Duodenal mucosa (tissue), 2 donors: ENCODE results near the gene GRM3.

Experiments
- H3K27ac ChIP-seq: one replicate; pipeline ENCODE4 v1.7.0; 2013; ENCODE audit warnings: low read depth, low read length
- H3K27me3 ChIP-seq, 2 donors: one replicate each; pipeline ENCODE4 v1.7.0; 2013; ENCODE audit warnings: low read length in 2 of 2, control low read depth in 1 of 2; ENCODE audit not compliant: insufficient read depth in 2 of 2, control insufficient read depth in 1 of 2
- H3K36me3 ChIP-seq, 2 donors: one replicate each; pipeline ENCODE4 v1.7.0; 2013; ENCODE audit warnings: low read length in 2 of 2, control low read depth in 1 of 2; ENCODE audit not compliant: insufficient read depth in 2 of 2, control insufficient read depth in 1 of 2
- H3K4me1 ChIP-seq, 2 donors: one replicate each; pipeline ENCODE4 v1.7.0; 2013; ENCODE audit warnings: low read length in 2 of 2, control low read depth in 1 of 2; ENCODE audit not compliant: insufficient read depth in 2 of 2, control insufficient read depth in 1 of 2
- H3K4me3 ChIP-seq, 2 donors: one replicate each; pipeline ENCODE4 v1.7.0; 2013; ENCODE audit warnings: low read length in 2 of 2, low read depth in 1 of 2
- H3K9ac ChIP-seq, 2 donors: one replicate each; pipeline ENCODE4 v1.7.0; 2013; ENCODE audit warnings: low read length in 2 of 2, low read depth in 1 of 2
- H3K9me3 ChIP-seq, 2 donors: one replicate each; pipeline ENCODE4 v1.7.0; 2013; ENCODE audit warnings: low read length in 2 of 2, control low read depth in 1 of 2; ENCODE audit not compliant: control insufficient read depth in 1 of 2

GRM3 gene

GRCh38 chr7:86784765-86785164, 141.1 kb downstream of the GRM3 start:
- H3K9ac ChIP-seq: no peak overlapping the region
- no peak overlapping the region for H3K4me3 ChIP-seq
- H3K36me3 ChIP-seq: no peaks in the 10 kb centered on the region
- H3K27me3 ChIP-seq: no peaks in the 10 kb centered on the region
- H3K4me1 ChIP-seq: no peaks in the 10 kb centered on the region
- no peak overlapping the region for H3K27ac ChIP-seq
- H3K9me3 ChIP-seq: no peaks in the 10 kb centered on the region

- Histone ChIP-seq H3K4me1 (no peaks in the 10 kb centered on the region), H3K9me3 (no peaks in the 10 kb centered on the region), H3K27ac (no peak overlapping the region)
Measured at GRCh38 chr7:86785641-86786040, 141.9 kb downstream of the GRM3 start.

GRCh38 chr7:86786376-86786775, 142.7 kb downstream of the GRM3 start:
- no peaks in the 10 kb centered on the region for H3K9me3 ChIP-seq
- no peaks in the 10 kb centered on the region for H3K27me3 ChIP-seq
- H3K9ac ChIP-seq: no peak overlapping the region
- H3K27ac ChIP-seq: no peak overlapping the region
- no peaks in the 10 kb centered on the region for H3K4me1 ChIP-seq
- H3K4me3 ChIP-seq: no peak overlapping the region
- H3K36me3 ChIP-seq: no peaks in the 10 kb centered on the region

More at GRCh38 chr7:86785641-86786040, 141.9 kb downstream of the GRM3 start:
- Histone ChIP-seq H3K9ac (no peak overlapping the region), H3K27me3 (no peaks in the 10 kb centered on the region), H3K4me3 (no peak overlapping the region), H3K36me3 (no peaks in the 10 kb centered on the region)

- no peaks in the 10 kb centered on the region for H3K9me3 ChIP-seq
Measured at GRCh38 chr7:86788948-86789347, 145.2 kb downstream of the GRM3 start.

GRCh38 chr7:86790383-86790782, 146.7 kb downstream of the GRM3 start:
- no peak overlapping the region for H3K27ac ChIP-seq

More at GRCh38 chr7:86788948-86789347, 145.2 kb downstream of the GRM3 start:
- no peak overlapping the region for H3K4me3 ChIP-seq
- H3K9ac ChIP-seq: no peak overlapping the region
- H3K27ac ChIP-seq: no peak overlapping the region
- H3K27me3 ChIP-seq: no peaks in the 10 kb centered on the region
- no peaks in the 10 kb centered on the region for H3K36me3 ChIP-seq
- H3K4me1 ChIP-seq: no peaks in the 10 kb centered on the region

GRCh38 chr7:86792260-86792659, 148.6 kb downstream of the GRM3 start:
- H3K36me3 ChIP-seq: no peaks in the 10 kb centered on the region
- no peaks in the 10 kb centered on the region for H3K27me3 ChIP-seq
- H3K9ac ChIP-seq: no peak overlapping the region
- H3K9me3 ChIP-seq: no peaks in the 10 kb centered on the region
- no peaks in the 10 kb centered on the region for H3K4me1 ChIP-seq
- no peak overlapping the region for H3K27ac ChIP-seq
- H3K4me3 ChIP-seq: no peak overlapping the region

More at GRCh38 chr7:86790383-86790782, 146.7 kb downstream of the GRM3 start:
- no peaks in the 10 kb centered on the region for H3K27me3 ChIP-seq
- no peak overlapping the region for H3K9ac ChIP-seq
- no peak overlapping the region for H3K4me3 ChIP-seq
- no peaks in the 10 kb centered on the region for H3K9me3 ChIP-seq
- H3K4me1 ChIP-seq: no peaks in the 10 kb centered on the region
- H3K36me3 ChIP-seq: no peaks in the 10 kb centered on the region

- no peak overlapping the region for H3K9ac ChIP-seq
- no peak overlapping the region for H3K27ac ChIP-seq
- H3K4me1 ChIP-seq: no peaks in the 10 kb centered on the region
- no peaks in the 10 kb centered on the region for H3K36me3 ChIP-seq
- no peaks in the 10 kb centered on the region for H3K27me3 ChIP-seq
- H3K9me3 ChIP-seq: no peaks in the 10 kb centered on the region
- no peak overlapping the region for H3K4me3 ChIP-seq
Measured at GRCh38 chr7:86793136-86793535, 149.4 kb downstream of the GRM3 start.

GRCh38 chr7:86814661-86815379, 171.1 kb downstream of the GRM3 start:
- H3K36me3 ChIP-seq: no peaks in the 10 kb centered on the region
- H3K27me3 ChIP-seq: no peaks in the 10 kb centered on the region
- no peak overlapping the region for H3K4me3 ChIP-seq
- H3K4me1 ChIP-seq: no peaks in the 10 kb centered on the region
- H3K27ac ChIP-seq: no peak overlapping the region
- H3K9ac ChIP-seq: no peak overlapping the region
- H3K9me3 ChIP-seq: no peaks in the 10 kb centered on the region

- Histone ChIP-seq H3K27ac (no peak overlapping the region), H3K4me3 (no peak overlapping the region), H3K9ac (no peak overlapping the region), H3K4me1 (no peaks in the 10 kb centered on the region), H3K36me3 (no peaks in the 10 kb centered on the region), H3K9me3 (no peaks in the 10 kb centered on the region), H3K27me3 (no peaks in the 10 kb centered on the region)
Measured at GRCh38 chr7:86815556-86815955, 171.8 kb downstream of the GRM3 start.

- Histone ChIP-seq H3K4me3 (no peak overlapping the region), H3K27me3 (no peaks in the 10 kb centered on the region), H3K9ac (no peak overlapping the region), H3K9me3 (no peaks in the 10 kb centered on the region), H3K4me1 (no peaks in the 10 kb centered on the region), H3K36me3 (no peaks in the 10 kb centered on the region), H3K27ac (no peak overlapping the region)
Measured at GRCh38 chr7:86818903-86819302, 175.2 kb downstream of the GRM3 start.
